Activated naive CD4-positive, alpha-beta T cell treated with anti-CD3 and anti-CD28 coated beads, Interleukin-2, amount 50 U/mL, for 24 hours (primary cell): ENCODE data around the gene SELENOO.

Experiments used
- H3K27ac Mint-ChIP-seq: one replicate; pipeline ENCODE4 v1.8.0; 2021; ENCODE audit warnings: mild to moderate bottlenecking, mixed read lengths
- H3K27me3 Mint-ChIP-seq: one replicate; pipeline ENCODE4 v1.8.0; 2021; ENCODE audit warnings: mixed read lengths
- H3K36me3 Mint-ChIP-seq: one replicate; pipeline ENCODE4 v1.8.0; 2021; ENCODE audit warnings: mixed read lengths
- H3K4me1 Mint-ChIP-seq: one replicate; pipeline ENCODE4 v1.8.0; 2021; ENCODE audit warnings: mixed read lengths
- H3K4me3 Mint-ChIP-seq: one replicate; pipeline ENCODE4 v1.8.0; 2021; ENCODE audit warnings: mild to moderate bottlenecking, mixed read lengths
- H3K9me3 Mint-ChIP-seq: one replicate; pipeline ENCODE4 v1.8.0; 2021; ENCODE audit warnings: mixed read lengths

SELENOO gene

DNA sequence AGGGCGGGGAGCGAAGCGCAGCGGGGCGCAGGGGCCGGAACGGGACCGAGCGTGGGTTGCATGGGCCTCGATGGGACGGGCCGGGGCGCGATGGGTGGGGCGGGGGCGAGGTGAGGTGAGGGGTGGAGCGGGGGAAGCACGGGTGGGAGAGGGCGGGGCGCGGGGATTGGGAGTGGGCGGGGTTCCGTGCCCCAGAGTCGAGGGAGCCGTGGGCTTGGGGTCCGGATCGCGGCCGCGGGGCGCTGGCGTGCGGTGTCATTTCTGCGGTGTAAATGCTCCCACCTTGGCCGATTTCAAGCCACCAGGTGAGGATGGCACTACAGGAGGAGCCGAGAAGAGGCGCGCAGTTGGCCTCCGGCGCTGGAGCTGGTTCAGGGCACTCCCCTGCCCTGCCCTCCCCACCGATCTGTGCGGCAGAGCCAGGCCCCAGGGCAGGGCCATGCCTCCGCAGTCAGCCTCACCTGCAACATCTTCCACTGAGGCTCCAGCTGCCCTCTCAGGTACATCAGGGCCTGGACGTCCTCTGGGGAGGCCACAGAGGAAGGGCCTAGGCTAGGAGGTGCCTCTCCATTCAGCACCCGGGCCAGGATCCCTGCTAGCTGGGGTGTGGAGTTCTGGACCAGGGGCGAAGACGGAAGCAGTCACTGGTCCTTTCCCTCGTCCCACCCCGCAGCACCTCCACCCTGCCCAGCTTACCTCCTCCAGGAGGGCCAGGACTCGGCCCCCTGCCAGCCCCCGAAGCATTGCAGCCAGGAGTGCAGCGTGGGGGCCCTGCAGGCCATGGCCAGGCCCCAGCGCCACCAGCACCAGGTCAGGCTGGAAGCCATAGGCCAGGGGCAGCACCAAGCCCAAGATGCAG is 44.6 kb downstream of the SELENOO start:
- H3K36me3 Mint-ChIP-seq = peaks cover 5% of the 10 kb centered on the region
- H3K9me3 Mint-ChIP-seq = no peaks in the 10 kb centered on the region
- peak overlapping the region; percentile 99 for H3K4me3 Mint-ChIP-seq
- peak overlapping the region; percentile 100 for H3K27ac Mint-ChIP-seq
- no peaks in the 10 kb centered on the region for H3K27me3 Mint-ChIP-seq
- H3K4me1 Mint-ChIP-seq = peaks cover 30% of the 10 kb centered on the region

DNA sequence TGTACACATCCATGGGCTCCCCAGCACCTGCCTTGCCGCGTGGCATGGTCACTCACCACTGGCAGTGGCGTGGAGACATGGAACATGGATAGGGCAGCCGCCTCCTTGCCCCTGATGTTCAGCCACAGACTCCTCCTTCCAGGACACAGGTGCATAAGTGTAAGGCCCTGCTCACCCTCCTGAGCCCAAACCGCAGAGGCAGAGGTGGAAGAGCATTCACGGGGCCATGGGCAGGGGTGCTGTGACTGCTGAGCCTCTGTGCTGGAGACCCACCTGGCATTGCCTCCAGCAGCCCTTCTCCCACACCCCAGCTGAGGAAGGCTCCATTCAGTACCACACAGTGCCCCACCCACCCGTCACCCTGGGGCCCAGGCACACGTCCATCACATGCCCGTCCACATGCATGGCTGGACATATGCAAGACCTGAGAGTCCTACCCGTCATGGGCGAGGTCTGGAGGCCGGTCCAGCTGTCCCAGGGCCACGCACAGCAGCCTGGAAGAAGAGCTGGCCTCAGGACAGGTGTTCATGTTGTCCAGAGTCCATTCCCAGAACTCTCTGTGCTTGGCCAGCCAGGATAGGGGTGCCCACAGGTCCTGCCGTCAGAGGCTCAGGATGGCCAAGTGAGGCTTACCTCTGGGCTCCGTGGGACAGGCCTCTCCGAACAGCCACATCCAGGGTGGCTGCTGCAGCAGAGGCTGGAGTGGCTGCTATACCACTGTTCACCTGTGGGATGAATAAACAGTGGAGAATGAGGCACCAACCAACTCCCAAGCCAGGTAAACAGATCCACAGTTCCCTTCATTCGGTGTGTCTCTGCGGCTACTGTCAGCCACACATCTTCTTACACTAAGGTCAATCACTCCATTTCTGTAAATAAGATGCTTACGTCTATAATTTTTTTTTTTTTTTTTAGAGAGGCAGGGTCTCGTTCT is 45.7 kb downstream of the SELENOO start:
- no peaks in the 10 kb centered on the region for H3K27me3 Mint-ChIP-seq
- H3K9me3 Mint-ChIP-seq = no peaks in the 10 kb centered on the region
- H3K4me3 Mint-ChIP-seq = peak overlapping the region; percentile 99
- peaks cover 5% of the 10 kb centered on the region for H3K36me3 Mint-ChIP-seq
- peaks cover 23% of the 10 kb centered on the region for H3K4me1 Mint-ChIP-seq
- H3K27ac Mint-ChIP-seq = peak overlapping the region; percentile 30

DNA sequence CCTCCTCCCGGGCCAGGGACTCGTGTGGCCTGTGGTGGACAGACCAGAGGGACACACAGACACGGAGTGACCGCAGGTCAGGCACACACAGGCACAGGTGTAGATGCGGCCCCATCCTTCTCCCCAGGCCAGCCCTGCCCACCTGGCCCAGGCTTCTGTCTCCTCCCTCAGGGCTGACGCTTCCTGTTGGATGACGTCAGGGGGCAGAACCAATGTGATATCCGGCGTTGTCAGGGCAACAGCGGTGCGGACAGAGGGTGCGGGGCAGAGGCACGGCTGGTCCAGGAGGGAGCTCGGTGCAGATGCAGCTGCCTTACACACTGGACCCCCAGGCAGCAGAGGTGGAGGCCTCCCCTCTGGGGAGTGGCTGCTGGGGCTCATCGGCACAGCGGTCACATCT is 46.9 kb downstream of the SELENOO start:
- Mint-ChIP-seq H3K4me3 (peak overlapping the region; percentile 19), H3K27ac (no peak overlapping the region), H3K9me3 (no peaks in the 10 kb centered on the region), H3K36me3 (peaks cover 5% of the 10 kb centered on the region), H3K4me1 (peaks cover 16% of the 10 kb centered on the region), H3K27me3 (no peaks in the 10 kb centered on the region)

DNA sequence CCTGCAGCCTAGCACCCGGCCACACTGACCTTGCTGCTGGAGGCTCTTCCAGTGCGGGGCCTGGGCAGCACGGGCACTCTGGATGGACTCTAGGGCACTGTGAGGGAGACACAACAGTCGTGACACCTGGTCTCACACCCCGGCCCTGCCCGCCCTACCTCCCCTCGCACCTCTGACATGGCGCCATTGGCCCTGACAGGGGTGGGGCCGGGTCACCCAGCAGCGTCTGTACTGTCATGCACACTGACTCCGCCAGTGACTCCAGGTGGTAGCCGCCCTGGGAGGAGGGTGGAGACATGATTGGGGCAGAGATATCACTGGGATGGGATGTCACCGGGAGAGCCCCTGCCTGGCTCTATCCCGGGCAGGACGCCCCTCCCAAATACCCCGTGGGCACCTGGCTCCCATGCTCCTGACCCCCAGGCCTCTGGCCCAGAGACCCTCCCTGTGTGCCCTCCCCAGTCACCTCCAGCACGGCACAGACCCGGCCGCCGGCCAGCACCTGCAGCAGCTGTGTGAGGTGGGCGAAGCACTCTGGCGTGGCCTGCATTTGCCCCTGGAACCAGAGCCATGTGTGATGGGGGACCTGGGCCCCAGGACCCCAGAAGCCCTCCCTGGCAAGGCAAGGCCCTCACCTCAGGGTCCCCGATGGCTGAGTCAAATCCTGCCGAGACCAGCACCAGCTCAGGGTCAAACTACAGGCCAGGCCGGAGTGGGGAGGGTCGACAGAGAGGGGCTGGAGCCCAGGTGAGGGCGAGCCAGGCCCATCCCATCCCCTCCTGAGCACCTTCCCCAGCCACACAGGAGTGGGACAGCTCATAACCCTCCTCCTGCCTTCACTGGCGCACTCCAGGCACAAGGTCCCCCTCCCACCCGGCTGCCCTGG is 47.6 kb downstream of the SELENOO start:
- Mint-ChIP-seq H3K36me3 (peaks cover 5% of the 10 kb centered on the region), H3K4me3 (peak overlapping the region; percentile 19), H3K27me3 (no peaks in the 10 kb centered on the region), H3K9me3 (no peaks in the 10 kb centered on the region), H3K4me1 (peaks cover 16% of the 10 kb centered on the region), H3K27ac (no peak overlapping the region)

DNA sequence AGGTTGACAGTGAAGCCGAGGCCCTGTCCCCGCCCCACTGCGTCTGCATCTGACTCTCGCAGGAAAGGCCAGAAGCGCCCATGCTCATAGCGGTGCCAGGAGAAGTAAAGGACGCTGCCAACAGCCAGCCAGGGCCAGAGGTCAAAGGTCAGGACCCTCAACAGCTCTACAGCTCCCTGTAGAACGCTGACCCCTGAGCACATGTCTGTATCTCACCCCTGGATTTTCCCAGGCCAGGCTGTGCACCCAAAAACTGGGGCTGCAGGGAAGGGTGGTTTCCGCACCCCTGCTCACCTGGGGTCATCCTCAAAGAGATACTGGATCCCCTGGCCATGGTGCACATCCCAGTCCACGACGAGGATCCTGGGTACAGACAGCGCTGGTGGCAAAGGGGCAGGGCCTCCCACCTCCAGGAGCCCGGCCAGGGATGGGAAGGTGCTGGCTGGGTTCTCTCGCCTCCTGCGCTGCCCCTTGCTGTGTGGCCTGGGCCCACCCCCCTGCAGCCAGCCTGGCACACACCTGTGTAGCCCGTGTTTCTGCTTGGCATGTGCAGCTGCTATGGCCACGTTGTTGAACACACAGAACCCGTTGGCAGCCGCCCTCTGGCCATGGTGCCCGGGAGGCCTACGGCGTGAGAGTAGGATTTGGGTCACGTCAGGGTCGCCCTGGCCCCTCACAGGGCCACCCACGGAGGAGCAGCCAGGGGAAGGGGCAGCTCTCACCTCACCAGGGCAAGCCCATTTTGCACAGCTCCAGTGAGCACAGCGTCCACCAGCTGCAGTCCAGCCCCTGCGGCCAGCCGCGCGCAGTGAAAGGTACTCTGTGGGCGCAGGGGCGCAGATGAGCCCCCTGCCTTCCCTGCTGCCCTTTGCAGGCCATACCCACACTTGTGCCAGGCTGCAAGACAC is 48.8 kb downstream of the SELENOO start:
- peak overlapping the region; percentile 79 for H3K4me3 Mint-ChIP-seq
- H3K36me3 Mint-ChIP-seq = peaks cover 5% of the 10 kb centered on the region
- H3K9me3 Mint-ChIP-seq = no peaks in the 10 kb centered on the region
- H3K27me3 Mint-ChIP-seq = no peaks in the 10 kb centered on the region
- no peak overlapping the region for H3K27ac Mint-ChIP-seq
- peaks cover 16% of the 10 kb centered on the region for H3K4me1 Mint-ChIP-seq

DNA sequence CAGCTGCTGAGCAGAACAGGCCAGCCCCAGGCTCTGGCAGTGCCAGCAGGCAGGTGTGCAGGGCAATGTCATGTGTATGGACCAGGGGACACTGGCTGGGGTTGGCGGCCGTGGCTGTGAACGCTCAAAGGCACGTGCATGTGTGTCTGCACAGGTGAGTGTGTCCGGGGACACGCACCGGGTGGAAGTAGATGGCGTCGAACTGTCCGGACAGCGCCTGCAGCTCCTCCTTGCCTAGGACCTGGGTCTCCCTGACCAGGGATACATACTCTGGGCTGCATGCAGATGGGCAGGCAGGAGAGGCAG is 49.4 kb downstream of the SELENOO start:
- Mint-ChIP-seq H3K27me3 (no peaks in the 10 kb centered on the region), H3K4me1 (peaks cover 12% of the 10 kb centered on the region), H3K9me3 (no peaks in the 10 kb centered on the region), H3K36me3 (peaks cover 2% of the 10 kb centered on the region), H3K27ac (no peak overlapping the region), H3K4me3 (peak overlapping the region; percentile 79)

DNA sequence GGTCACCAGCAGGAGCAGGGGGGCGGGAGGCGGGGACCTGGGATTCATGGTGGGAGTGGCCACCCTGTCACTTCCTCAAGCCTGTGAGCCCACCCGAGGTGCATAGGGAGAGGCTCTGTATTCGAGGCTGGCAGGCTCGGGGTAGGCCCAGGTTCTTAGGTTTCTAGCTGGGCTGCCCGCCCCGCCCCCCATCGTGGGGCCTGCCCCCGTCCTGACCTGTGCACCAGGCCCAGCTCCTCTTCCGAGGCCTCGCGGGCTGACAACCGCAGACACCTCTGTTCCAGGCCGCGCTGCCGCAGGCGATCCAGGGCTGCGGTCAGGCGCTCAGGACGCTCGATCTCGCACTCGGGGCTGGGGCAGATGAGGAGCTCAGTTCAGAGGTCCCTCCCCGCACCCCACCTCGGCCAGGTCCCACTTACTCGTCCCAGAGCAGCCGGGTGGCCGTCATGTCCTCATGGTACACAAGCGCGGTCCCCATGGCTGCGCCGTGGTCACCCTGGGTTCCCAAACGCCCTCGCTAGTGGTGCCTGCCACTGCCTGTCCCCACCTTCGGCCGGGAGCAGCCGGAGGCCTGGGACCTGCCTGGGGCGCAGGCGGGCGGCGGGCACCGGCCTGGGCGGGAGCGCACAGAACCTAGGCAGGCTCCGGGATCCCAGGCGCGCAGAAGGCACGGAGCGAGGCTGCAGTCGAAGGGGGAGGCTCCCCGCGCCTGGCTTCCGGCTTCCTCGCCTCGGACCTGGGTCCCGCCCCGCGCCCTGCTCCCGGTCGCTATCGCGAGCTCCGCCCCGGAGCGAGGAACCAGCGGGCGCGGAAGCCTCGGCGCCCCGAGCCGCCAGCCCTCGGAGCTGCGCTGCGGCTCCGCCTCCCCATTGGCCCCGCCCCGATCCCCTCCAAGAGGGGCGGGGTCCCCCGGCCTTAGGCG is 50.0 kb downstream of the SELENOO start, which contains the start of gene HDAC10:
Gene HDAC10, minus strand, starts transcription at position 711 of the 922 bp plus-strand sequence. Its CDS starts 233 bp downstream, at position 478.
- Mint-ChIP-seq H3K9me3 (no peaks in the 10 kb centered on the region), H3K4me1 (peaks cover 12% of the 10 kb centered on the region), H3K4me3 (peak within 1 kb of the TSS; percentile 79), H3K27ac (no peak within 1 kb of the TSS), H3K36me3 (peaks cover 2% of the 10 kb centered on the region), H3K27me3 (no peaks in the 10 kb centered on the region)

DNA sequence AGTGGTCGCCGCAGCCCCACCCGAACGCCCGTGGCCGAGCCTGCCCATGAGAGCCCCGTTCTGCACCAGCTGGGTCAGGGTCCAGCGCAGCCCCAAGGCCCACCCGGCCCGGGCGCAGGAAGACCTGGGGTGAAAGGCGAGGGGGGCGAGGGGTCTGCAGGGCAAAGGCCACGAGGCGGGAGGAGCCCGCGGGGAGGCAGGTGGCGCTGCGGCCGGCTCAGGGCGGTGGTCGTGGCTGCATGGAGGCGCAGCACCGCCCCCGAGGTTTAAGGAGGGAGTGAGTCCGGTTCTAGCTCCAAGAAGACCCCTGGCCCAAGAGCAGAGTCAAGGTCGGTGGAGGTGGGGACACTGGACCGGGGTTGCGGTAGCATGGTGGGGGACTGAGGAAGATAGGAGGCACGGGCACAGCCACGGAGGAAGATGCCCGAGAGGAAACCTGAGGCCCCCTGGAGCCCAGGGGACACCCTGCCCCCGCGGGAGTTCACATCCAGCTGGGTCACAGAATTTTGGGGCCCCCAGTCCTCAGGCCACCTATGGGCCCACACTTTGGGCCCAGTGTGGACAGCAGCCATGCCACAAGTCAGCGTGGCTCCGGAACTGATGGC is 50.8 kb downstream of the SELENOO start:
- Mint-ChIP-seq H3K4me3 (peak overlapping the region; percentile 66), H3K4me1 (peaks cover 12% of the 10 kb centered on the region), H3K9me3 (no peaks in the 10 kb centered on the region), H3K27ac (no peak overlapping the region), H3K36me3 (peaks cover 2% of the 10 kb centered on the region), H3K27me3 (no peaks in the 10 kb centered on the region)

DNA sequence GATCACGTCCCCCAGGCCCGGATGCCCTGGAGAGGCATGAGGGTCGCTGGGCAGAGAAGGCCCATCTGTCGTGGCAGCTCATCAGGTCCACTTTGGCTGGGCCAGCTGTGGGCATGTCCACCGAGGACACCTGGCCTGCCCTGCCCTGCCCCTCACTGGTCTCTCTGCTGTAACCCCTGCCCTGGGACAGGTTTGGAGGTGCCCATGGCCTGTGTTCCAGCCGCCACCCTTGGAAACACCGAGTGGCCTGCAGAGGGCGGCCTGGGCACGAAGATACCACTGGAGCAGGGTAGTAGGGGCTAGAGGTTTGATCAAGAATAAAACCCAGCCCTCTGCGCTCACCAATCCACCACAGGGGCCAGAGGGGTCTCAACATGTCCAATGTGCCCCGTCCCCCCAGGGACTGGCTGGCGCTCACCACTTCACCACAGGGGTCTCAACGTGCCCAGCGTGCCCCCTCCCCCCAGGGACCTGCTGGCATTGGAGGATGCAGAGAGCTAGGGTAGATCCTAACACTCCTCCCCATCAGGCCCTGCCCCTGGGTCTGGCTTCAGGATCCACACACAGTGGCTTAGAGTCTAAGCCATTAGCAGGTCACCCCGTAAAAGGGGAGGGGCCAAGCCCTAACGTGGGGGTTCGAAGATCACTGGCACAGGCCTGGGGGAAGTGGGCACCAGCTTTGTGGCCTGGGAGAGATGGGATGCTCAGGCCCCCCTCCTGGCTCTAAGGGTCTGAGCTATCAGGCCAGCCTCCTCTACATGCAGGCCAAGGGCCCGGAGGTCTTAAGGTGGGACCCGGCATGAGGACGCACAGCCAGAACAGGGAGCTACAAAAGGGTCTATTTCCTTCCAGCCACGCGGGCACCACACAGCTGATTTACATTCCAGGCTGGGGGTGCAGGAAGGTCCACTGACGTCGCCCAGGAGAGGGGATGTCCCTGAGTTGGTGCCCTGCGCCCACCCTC is 51.6 kb downstream of the SELENOO start:
- no peak overlapping the region for H3K27ac Mint-ChIP-seq

DNA sequence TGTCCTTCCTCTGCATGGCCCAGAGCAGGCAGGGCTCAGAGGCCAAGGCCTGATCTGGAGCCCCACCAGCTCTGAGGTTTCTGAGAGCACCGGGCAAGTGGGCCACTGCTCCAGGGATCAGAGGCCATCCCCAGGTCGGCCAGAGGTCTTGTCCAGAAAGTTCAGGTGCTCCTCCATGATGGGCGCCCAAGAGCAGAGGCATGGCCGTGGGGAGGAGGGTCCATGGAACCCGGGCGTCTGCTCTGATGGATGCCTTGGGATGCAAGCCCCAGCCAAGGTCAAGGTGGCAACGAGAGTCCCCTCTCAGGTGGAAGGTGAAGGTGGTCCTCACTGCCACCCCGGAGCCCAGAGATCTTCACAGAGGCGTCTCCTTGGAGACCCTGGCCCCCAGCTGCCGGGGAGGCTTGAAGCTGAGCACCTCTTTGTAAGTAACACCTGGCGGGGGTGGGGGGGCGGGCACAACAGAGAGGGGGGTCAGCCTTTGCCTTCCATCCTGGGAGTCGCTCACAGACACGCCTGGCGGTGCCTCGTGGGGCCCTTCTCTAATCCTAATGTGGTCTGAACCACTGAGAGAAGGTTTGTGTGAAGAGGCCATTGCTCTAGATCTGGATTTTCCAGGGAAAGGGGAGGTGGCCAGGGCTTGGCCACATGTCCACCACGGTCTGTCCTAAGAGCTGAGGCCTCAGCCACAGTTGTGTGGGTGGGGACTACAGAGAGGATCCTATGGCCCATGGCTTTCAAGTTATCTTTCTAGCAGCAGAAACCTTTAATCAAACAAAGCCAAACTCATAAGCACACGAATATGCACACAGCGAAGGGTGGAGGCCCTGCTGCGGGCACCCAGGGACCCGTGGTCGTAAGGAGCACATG is 52.5 kb downstream of the SELENOO start:
- Mint-ChIP-seq H3K27ac (no peak overlapping the region), H3K9me3 (no peaks in the 10 kb centered on the region), H3K27me3 (peaks cover 2% of the 10 kb centered on the region), H3K4me1 (peaks cover 7% of the 10 kb centered on the region), H3K4me3 (no peak overlapping the region), H3K36me3 (no peaks in the 10 kb centered on the region)

More for the DNA sequence above, 51.6 kb downstream of the SELENOO start:
- peaks cover under 1% of the 10 kb centered on the region for H3K27me3 Mint-ChIP-seq
- H3K4me1 Mint-ChIP-seq = peaks cover 9% of the 10 kb centered on the region
- peak overlapping the region; percentile 66 for H3K4me3 Mint-ChIP-seq
- no peaks in the 10 kb centered on the region for H3K36me3 Mint-ChIP-seq
- no peaks in the 10 kb centered on the region for H3K9me3 Mint-ChIP-seq

DNA sequence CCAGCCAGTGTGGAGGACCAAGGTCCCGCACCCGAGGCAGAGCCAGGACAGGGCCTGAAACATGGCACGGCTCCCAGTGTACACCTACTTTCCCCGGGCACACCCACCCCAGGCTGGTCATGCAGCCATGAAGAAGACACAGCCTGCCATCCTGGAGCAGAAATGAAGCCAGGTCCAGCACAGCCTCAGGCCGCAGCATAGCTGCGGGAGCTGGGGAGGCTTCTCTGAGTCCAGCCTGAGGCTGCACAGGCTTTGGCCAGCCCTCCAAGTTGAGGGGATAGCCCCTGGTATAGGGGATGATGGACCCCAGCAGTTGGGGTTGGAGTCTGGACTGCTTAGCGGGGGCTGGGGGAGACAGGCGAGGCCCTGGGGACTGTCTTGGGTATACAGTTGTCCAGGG is 53.1 kb downstream of the SELENOO start:
- Mint-ChIP-seq H3K27me3 (peaks cover 3% of the 10 kb centered on the region), H3K27ac (no peak overlapping the region), H3K4me3 (no peak overlapping the region), H3K4me1 (peaks cover 7% of the 10 kb centered on the region), H3K36me3 (no peaks in the 10 kb centered on the region), H3K9me3 (no peaks in the 10 kb centered on the region)

DNA sequence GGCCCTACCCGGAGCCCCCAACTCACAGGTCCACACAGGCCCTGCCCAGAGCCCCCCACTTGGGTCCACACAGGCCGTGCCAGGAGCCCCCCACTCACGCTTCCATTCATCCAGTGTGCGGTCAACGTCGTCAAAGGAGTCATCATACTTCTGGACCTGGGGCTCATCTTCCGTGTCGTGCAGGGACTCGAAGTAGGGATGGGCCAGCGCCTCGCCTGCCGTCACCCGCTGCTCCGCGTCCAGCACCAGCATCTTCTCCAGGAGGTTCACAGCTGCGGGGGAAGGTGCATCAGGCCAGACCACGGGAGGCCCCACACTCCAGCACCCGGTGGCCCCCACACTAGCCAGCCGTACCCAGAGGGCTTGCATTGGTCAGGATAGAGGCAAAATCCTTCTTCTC is 54.3 kb downstream of the SELENOO start:
- Mint-ChIP-seq H3K27ac (no peak overlapping the region), H3K27me3 (peaks cover 3% of the 10 kb centered on the region), H3K36me3 (no peaks in the 10 kb centered on the region), H3K4me1 (peaks cover 2% of the 10 kb centered on the region), H3K4me3 (no peak overlapping the region), H3K9me3 (no peaks in the 10 kb centered on the region)
